RWPE1 (cell line): ENCODE results near the gene MAN2B2.
"Not testable (repeated sequence)": the region's sequence is repeated elsewhere in the genome, so short reads cannot be mapped to it uniquely, and the experiment has no call there.

Experiments used
- CTCF ChIA-PET: fragments of 350-600 bp; sonication (Branson Sonifier 250); formaldehyde crosslinking; extraction: SDS; loops from one replicate; lab custom pipeline; 2021; lab: Yijun Ruan, JAX
- POLR2A ChIA-PET: fragments of 400-600 bp; formaldehyde crosslinking; extraction: SDS; loops from one replicate; lab custom pipeline; 2020; ENCODE audit warnings: antibody characterized with exemption; ENCODE audit not compliant: low non-redundant PET; lab: Yijun Ruan, JAX
- DNase-seq: peaks from one replicate; pipeline ENCODE4 v3.0.0; 2012; ENCODE audit warnings: low spot score
- H3K27ac ChIP-seq: fragments of 450-650 bp; 2 replicates; pipeline ENCODE4 v1.5.1; 2017
- TF ChIP-seq, protein P1 (sequence below): fragments of 450-650 bp; conservative IDR thresholded peaks from 2 replicates; pipeline ENCODE4 v1.5.1; 2017; ENCODE audit warnings: low read depth, mild to moderate bottlenecking

MAN2B2 gene

GRCh38 chr4:6643141-6643847 lies 68.3 kb downstream of the MAN2B2 start:
- no peak overlapping the region for H3K27ac ChIP-seq
- TF ChIP-seq, protein P1, sequence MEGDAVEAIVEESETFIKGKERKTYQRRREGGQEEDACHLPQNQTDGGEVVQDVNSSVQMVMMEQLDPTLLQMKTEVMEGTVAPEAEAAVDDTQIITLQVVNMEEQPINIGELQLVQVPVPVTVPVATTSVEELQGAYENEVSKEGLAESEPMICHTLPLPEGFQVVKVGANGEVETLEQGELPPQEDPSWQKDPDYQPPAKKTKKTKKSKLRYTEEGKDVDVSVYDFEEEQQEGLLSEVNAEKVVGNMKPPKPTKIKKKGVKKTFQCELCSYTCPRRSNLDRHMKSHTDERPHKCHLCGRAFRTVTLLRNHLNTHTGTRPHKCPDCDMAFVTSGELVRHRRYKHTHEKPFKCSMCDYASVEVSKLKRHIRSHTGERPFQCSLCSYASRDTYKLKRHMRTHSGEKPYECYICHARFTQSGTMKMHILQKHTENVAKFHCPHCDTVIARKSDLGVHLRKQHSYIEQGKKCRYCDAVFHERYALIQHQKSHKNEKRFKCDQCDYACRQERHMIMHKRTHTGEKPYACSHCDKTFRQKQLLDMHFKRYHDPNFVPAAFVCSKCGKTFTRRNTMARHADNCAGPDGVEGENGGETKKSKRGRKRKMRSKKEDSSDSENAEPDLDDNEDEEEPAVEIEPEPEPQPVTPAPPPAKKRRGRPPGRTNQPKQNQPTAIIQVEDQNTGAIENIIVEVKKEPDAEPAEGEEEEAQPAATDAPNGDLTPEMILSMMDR: no peak
- ChIA-PET CTCF (no interaction called here), POLR2A (interaction anchor here (0.7 kb wide), 1 partner anchor 18 kb away, joined by 3 read pairs; no protein-coding TSS in a partner anchor)
- DNase-seq: no peak

DNA sequence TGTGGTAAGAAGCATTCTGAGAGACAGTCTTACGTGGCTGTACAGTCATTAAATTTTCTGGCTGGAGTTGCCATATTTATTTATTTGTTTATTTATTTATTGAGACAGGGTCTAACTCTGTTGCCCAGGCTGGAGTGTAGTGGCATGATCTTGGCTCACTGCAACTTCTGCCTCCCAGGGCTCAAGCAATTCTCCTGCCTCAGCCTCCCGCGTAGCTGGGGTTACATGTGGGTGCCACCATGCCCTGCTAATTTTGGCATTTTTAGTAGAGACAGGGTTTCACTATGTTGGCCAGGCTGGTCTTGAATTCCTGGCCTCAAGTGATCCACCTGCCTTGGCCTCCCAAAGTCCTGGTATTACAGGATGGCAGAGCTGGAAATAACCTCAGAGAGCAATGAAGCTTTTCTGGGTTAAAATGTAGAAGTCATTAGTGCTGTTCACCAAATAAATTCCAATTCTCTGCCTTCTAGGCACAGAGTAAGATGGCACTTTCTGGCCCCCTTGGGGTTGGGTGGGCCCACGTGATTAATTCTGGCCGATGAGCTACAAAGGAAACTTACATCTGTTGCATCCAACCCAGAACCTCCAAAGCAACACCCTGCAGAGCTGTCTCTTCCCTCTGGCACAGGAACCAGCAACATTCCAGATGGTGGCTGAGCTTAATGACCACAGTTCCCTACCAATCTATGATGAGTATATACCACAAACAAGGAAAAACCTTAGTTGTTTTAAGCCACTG lies 70.0 kb downstream of the MAN2B2 start:
- ChIA-PET CTCF (interaction anchor here (0.6 kb wide), 1 partner anchor 376 kb away, joined by 3 read pairs; no protein-coding TSS in a partner anchor), POLR2A (no interaction called here)
- no peak for DNase-seq
- H3K27ac ChIP-seq: no peak overlapping the region
- TF ChIP-seq, protein P1: no peak

GRCh38 chr4:6647169-6647568 lies 72.2 kb downstream of the MAN2B2 start:
- ChIA-PET POLR2A (no interaction called here), CTCF (no interaction called here)
- TF ChIP-seq, protein P1: no peak
- DNase-seq: no peak
- no peak overlapping the region for H3K27ac ChIP-seq

DNA sequence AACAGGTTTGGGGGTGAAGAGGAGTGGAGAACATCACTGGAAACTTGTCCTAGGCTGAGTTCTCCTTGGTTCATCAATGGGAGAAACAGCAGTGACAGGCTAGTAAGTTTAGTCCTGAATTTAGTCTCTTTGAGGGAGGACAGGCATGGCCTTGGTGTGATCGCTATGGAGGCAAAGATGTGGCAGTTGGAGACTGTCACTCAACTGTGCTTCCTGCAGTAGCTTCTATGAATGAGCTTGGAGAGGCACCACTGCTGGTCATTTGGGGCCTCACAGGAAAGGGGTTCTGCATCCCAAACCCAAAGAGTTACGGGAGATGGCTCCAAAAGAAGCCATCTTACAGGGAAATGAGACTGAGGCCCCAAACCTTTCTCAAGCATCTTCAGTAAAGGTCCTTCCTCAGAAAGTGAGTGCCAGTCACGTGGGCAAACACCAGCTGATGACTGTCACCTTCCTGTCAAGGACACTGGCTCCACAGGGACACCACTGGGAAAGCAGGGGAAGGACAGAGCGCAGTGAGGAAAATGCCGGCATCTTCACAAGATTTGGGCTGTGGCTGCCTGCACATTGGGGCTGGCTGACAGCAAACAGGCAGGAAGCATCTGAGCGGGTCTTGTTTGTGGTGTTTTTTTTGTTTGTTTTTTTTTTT lies 72.7 kb downstream of the MAN2B2 start:
- CTCF ChIA-PET: no interaction called here
- POLR2A ChIA-PET: no interaction called here
- TF ChIP-seq, protein P1: no peak
- DNase-seq: no peak
- no peak overlapping the region for H3K27ac ChIP-seq

DNA sequence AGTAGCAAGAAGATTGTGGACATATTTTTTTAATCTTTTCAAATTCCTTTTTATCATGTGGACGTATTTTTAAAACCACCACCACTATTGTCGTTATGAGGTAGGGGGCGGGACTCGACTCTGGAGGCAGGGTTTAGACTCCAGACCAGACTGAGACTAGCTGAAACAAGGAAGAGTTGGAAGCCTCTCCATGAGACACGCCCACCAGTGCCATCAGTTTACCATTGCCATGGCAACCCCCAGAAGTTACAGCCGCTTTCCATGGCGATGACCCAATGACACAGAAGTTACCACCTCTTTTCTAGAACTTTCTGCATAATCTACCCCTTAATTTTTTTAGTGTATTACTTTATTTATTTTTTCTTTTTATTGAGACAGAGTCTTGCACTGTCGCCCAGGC lies 74.2 kb downstream of the MAN2B2 start:
- no peak for DNase-seq
- no peak overlapping the region for H3K27ac ChIP-seq
- ChIA-PET POLR2A (no interaction called here), CTCF (no interaction called here)
- TF ChIP-seq, protein P1: no peak

DNA sequence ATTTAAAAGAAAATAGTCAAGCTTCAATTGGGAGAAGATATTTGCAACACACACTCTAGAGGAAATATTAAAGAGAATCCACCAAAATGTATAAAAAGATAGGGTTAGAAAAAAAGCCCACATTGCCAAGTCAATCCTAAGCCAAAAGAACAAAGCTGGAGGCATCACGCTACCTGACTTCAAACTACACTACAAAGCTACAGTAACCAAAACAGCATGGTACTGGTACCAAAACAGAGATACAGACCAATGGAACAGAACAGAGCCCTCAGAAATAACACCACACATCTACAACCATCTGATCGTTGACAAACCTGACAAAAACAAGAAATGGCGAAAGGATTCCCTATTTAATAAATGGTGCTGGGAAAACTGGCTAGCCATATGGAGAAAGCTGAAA lies 79.2 kb downstream of the MAN2B2 start:
- CTCF ChIA-PET, DNase-seq, H3K27ac ChIP-seq, POLR2A ChIA-PET: not testable (repeated sequence)

DNA sequence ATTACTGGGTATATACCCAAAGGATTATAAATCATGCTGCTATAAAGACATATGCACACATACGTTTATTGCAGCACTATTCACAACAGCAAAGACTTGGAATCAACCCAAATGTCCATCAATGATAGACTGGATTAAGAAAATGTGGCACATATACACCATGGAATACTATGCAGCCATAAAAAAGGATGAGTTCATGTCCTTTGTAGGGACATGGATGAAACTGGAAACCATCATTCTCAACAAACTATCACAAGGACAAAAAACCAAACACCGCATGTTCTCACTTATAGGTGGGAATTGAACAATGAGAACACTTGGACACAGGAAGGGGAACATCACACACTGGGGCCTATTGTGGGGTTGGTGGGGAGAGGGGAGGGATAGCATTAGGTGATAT lies 80.3 kb downstream of the MAN2B2 start:
- CTCF ChIA-PET: interaction anchor here (0.6 kb wide), 1 partner anchor 66 kb away, joined by 3 read pairs; no protein-coding TSS in a partner anchor
- POLR2A ChIA-PET, H3K27ac ChIP-seq, DNase-seq: not testable (repeated sequence)
